ENCODE data around the gene ZNF611. TPM values are rescaled to one million over a fixed set of nuclear protein-coding genes. Genes with fewer than 3 reads are reported as not detected.
A peak's percentile ranks its signal among the peaks of the same experiment; 100 is the strongest.

Gene ZNF611
- total and polyA plus RNA-seq, 10 of the 15 experiments (the other 5 are each of a cell fraction or from before 2014, with no cell fraction given) = 1.4 to 16.8 (median 7.6) TPM

- TF ChIP-seq E2F8 (IDR thresholded peaks at IDR 0.05; ENCODE audit: low read depth, partially characterized antibody) (no peak), IRF3 (IDR thresholded peaks at IDR 0.05) (no peak), BCLAF1 (IDR thresholded peaks at IDR 0.05) (no peak), TCF3 (IDR thresholded peaks at IDR 0.05; ENCODE audit: borderline replicate concordance, insufficient read depth, low read depth, low read length) (0 out of 2 replicates have a peak, but pooled peaks have one; percentile 15), SMC3 (IDR thresholded peaks at IDR 0.05; ENCODE audit: borderline replicate concordance, low read length) (peak; percentile 11; the same call in 1 of the 2 replicates), MLLT1 (IDR thresholded peaks at IDR 0.05) (peak; percentile 99), PRDM15 (CRISPR knock-in tag; IDR thresholded peaks at IDR 0.05) (no peak), SPI1 (IDR thresholded peaks at IDR 0.05; ENCODE audit: borderline replicate concordance, insufficient read depth, low read depth, low read length) (peak; percentile 62; the same call in 1 of the 2 replicates), NR2F1 (conservative IDR thresholded peaks at IDR 0.05) (peak; percentile 45; the same call in 1 of the 2 replicates), HCFC1 (IDR thresholded peaks at IDR 0.05; ENCODE audit: low read length) (no peak)
- TF ChIP-seq, protein P1, sequence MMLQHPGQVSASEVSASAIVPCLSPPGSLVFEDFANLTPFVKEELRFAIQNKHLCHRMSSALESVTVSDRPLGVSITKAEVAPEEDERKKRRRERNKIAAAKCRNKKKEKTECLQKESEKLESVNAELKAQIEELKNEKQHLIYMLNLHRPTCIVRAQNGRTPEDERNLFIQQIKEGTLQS (IDR thresholded peaks at IDR 0.05; ENCODE audit: borderline replicate concordance, extremely low read depth, low read depth, low read length) = no peak
- TF ChIP-seq, protein P2, sequence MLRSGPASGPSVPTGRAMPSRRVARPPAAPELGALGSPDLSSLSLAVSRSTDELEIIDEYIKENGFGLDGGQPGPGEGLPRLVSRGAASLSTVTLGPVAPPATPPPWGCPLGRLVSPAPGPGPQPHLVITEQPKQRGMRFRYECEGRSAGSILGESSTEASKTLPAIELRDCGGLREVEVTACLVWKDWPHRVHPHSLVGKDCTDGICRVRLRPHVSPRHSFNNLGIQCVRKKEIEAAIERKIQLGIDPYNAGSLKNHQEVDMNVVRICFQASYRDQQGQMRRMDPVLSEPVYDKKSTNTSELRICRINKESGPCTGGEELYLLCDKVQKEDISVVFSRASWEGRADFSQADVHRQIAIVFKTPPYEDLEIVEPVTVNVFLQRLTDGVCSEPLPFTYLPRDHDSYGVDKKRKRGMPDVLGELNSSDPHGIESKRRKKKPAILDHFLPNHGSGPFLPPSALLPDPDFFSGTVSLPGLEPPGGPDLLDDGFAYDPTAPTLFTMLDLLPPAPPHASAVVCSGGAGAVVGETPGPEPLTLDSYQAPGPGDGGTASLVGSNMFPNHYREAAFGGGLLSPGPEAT (IDR thresholded peaks at IDR 0.05; ENCODE audit: low read depth) = no peak
These were observed at the start of gene ZNF611 (continued) for GRCh38 chr19:52734893-52735661.
